Nucleus accumbens (tissue), 56 donors: ENCODE results near the gene CX3CL1.

Source experiments
- DNase-seq, 56 donors: peaks; one replicate each; lab custom pipeline; 2025; lab: John Stamatoyannopoulos, UW

Gene CX3CL1

GRCh38 chr16:57401943-57402640 lies 29.8 kb downstream of the CX3CL1 start:
- DNase-seq, result no peak

GRCh38 chr16:57403965-57404817 lies 31.9 kb downstream of the CX3CL1 start, which contains the start of gene CCL17:
TSS of gene CCL17 (plus strand) at chr16:57404767. CDS start at chr16:57413933, 9,166 bp downstream.
- no peak for DNase-seq

- DNase-seq, result no peak
Observed at GRCh38 chr16:57405097-57405496, 32.8 kb downstream of the CX3CL1 start.

- no peak for DNase-seq
Observed at GRCh38 chr16:57406881-57407280, 34.6 kb downstream of the CX3CL1 start.

- DNase-seq, result no peak
Observed at GRCh38 chr16:57407521-57408353, 35.4 kb downstream of the CX3CL1 start.

GRCh38 chr16:57409065-57409464 lies 36.8 kb downstream of the CX3CL1 start:
- peak in 1 of 56 donors; percentile 11 for DNase-seq

GRCh38 chr16:57409870-57410587 lies 37.7 kb downstream of the CX3CL1 start:
- DNase-seq, result no peak

- DNase-seq, result no peak
Observed at GRCh38 chr16:57411362-57411976, 39.2 kb downstream of the CX3CL1 start.

- no peak for DNase-seq
Observed at GRCh38 chr16:57412584-57412983, 40.3 kb downstream of the CX3CL1 start.

GRCh38 chr16:57413301-57413730 lies 41.0 kb downstream of the CX3CL1 start:
- DNase-seq, result no peak

- DNase-seq, result no peak
Observed at GRCh38 chr16:57413733-57414132, 41.4 kb downstream of the CX3CL1 start.

GRCh38 chr16:57416084-57416483 lies 43.8 kb downstream of the CX3CL1 start:
- DNase-seq, result no peak

- no peak for DNase-seq
Observed at GRCh38 chr16:57419506-57419905, 47.2 kb downstream of the CX3CL1 start.

- DNase-seq, result peak in 4 of 56 donors; percentile 13 to 38 (median 26)
Observed at GRCh38 chr16:57422026-57422944, 50.0 kb downstream of the CX3CL1 start.

- no peak for DNase-seq
Observed at GRCh38 chr16:57423152-57423551, 50.9 kb downstream of the CX3CL1 start.

- DNase-seq, result no peak
Observed at GRCh38 chr16:57424583-57424982, 52.3 kb downstream of the CX3CL1 start.

GRCh38 chr16:57426356-57426755 lies 54.1 kb downstream of the CX3CL1 start:
- DNase-seq, result no peak

GRCh38 chr16:57427307-57427706 lies 55.0 kb downstream of the CX3CL1 start:
- no peak for DNase-seq

GRCh38 chr16:57427824-57428223 lies 55.5 kb downstream of the CX3CL1 start:
- DNase-seq, result no peak
